GM18519 (cell line): ENCODE data around the gene GALNT4.

ENCODE experiments used
- ATAC-seq: cut with Tn5 transposase; IDR thresholded peaks from one replicate; pipeline ENCODE4 v1.9.1; 2021; ENCODE audit warnings: mild to moderate bottlenecking, moderate library complexity; ENCODE audit not compliant: unreplicated experiment, low FRiP score

The GALNT4 gene

GRCh38 chr12:89524541-89525304 is at the start of gene GALNT4:
Gene GALNT4 (minus strand): TSS chr12:89524796. CDS start chr12:89524549, 247 bp downstream.
- peak; percentile 61 for ATAC-seq

DNA sequence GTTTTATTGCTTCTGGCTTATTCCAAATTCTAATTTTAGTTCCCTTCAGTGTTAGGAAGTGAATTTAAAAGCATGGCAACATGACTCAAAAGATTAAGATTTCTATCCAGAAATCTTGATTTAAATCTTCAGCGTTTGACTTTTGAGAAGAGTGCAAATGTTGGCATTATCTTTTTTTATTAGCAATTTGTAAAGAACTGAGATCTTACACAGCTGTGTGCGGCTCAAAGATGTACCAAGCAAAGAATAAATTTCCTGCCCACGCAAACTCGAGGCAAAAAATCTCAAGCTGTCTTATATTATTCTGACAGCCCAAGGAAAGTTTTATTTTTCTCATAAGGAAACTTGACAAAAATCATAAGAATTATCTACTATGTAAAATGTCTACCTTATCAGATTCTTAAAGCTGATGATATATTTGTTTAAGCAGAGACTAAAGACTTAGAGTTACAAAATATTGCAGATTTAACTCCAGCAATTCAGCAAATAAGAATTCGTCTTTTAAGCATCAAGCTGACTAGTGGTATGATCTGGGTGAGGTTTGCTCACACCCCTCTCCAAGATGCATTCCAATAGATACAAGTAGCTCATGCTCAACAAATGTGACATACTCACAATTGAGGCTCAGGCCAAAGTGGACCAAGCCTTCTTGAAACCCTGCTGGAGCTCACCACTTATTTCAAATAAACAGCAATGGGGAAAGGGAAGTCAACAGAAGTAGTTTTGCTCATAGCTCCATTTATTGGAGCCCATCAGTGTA is 48.6 kb upstream of the GALNT4 start:
- ATAC-seq = no peak

DNA sequence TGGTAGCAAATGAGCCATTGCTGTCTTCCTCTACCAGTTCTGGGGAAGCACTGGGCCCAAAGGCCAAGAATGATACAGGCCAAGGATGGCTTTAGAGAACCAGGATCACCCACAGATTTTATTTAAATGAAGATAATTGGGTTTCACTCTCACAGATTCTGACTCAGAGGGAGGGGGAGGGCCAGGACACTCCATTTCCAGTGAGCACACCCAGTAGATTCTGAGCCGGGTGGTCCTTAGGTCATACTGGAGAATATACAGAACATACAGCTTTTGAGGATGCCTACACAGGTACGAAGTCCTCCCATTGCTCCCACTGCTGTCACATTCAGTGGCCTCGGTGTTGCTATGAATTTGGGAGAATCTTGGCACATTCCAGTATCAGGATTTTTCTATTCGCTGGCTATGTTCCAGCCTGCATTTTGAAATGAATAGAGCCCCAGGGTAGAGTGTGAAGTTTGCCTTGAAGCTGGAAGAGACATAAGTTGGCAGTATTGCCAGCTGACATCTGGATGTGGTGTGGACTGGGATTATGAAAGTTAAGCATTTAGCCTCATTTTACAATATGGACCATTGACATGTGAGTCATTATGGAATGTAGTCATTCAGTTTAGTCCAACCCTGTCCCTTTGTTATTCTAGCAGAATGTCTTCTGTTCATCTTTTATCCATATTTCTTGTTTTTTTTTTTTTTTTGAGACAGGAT is 47.0 kb upstream of the GALNT4 start:
- no peak for ATAC-seq

- ATAC-seq = no peak
These were observed 43.9 kb upstream of the GALNT4 start for GRCh38 chr12:89568484-89568883.

DNA sequence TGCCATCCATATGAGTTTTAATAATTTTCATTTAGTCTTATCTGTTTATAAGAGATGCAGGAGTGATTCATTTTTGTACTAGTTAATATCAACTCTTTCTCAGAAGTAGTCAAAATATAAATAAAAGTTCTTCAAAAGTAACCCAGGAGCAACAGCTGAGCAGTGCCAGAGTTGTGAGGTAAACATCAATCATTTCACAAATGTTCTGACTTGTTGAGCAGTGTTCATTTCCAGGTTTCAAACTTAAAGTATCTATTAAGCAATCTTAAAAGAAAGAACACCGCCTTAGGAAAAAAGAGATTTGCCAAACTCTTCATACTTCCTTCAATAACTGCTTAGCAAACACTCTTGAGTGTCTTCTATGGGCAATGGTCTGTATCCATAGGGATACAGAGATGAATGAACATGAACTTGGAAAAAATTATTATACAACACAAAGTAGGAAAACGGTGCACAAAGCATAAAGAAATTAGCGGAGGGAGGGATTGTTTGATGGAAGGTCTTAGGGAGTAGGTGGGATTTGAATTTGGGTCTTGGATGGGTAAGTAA is 43.2 kb upstream of the GALNT4 start:
- no peak for ATAC-seq

DNA sequence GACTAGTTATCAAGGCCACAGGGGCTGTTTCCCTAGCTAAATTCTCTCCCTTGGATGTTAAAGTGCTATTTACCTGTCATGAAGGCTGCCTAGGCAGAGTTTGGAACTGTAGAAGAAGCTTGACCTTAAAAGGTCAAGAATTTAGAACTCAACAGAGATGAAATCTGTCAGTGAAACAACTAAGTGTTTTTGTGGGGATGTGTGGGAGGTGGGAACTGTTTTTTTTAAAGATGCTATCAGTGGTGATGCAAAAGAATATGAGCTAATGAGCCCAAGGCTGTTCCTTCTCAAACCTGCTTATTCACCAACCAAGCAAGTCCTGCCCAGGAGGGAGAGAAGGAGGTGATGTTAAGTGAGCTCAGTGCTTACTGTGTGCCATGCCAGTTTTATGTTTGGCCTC is 42.0 kb upstream of the GALNT4 start:
- no peak for ATAC-seq

GRCh38 chr12:89565002-89565401 is 40.4 kb upstream of the GALNT4 start:
- ATAC-seq = no peak

GRCh38 chr12:89559753-89560152 is 35.2 kb upstream of the GALNT4 start:
- ATAC-seq = no peak

DNA sequence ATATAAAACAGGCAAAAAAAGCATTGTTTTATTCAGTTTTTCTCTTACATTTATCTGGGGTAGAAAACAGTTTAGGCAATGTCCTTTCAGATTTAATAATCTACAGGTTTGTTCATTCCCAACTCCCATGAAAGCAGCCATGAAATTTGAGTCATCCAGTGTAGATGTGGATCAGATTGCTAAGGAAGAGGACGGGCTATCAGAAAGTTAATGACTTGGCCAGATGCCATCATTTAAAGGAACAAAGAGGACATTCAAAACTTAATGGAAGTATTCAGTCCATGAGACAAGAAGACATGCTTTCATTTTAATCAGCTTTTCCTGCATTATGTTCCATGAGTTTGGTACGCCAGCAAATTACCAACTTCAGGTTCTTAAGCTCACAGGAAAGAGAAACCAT is 32.4 kb upstream of the GALNT4 start:
- ATAC-seq = no peak

DNA sequence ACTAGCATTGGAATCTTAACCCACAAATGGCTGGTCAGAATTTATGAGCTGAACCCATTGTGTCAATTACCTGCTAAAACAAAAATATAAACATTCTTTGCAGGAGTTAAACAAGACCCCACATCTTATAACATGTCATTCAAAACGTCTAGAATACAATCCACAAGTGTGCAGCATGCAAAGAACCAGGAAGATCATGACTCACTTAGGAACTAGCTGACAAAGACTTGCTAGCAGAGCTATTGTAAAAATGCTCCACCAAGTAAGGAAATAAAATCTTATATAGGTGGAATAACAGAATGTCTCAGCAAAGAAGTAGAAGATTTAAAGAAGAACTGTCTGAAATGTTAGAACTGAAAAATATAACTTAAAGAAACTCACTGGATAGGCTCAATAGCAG is 27.8 kb upstream of the GALNT4 start:
- no peak for ATAC-seq

DNA sequence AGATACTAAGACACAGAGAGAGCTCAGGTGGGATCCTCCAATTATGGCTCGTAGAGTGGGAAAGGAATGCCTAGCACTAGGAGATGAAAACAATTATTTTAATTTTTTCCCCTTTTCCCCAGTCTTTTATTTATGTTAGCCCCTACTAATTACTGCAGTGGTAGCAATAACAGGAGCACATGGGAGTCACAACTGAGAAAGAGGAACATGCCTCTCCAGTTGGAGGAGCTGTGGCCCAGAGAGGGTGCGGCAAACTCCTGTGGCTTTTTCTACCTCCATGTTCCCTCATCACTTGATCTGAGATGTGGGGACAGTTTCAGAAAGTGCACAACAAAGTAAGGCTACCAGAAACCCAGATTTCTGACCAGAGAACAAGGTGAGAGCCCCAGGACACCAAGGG is 27.2 kb upstream of the GALNT4 start:
- ATAC-seq = no peak

DNA sequence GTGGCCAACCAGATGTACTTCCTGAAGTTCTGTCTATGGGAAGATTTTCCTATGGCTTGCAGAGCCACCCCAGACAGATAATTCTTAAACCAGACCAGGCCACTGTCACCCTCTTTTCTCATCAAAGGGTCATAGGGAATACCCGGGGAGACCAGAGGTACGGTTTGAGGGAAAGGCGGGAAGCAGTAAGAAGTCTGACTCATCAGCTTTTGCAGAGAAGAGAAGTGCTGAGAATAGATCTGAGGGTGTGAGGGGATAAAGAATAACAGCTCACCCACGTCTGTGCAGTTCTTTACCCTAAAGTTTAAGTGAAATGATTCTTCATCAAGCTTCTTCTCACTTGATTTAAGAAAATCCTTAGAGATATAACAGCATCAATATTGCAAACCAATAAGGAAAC is 22.5 kb upstream of the GALNT4 start:
- ATAC-seq = no peak

- no peak for ATAC-seq
These were observed 21.6 kb upstream of the GALNT4 start for GRCh38 chr12:89546151-89546550.

GRCh38 chr12:89544681-89545184 is 20.1 kb upstream of the GALNT4 start:
- no peak for ATAC-seq

GRCh38 chr12:89544022-89544421 is 19.4 kb upstream of the GALNT4 start:
- ATAC-seq = no peak

DNA sequence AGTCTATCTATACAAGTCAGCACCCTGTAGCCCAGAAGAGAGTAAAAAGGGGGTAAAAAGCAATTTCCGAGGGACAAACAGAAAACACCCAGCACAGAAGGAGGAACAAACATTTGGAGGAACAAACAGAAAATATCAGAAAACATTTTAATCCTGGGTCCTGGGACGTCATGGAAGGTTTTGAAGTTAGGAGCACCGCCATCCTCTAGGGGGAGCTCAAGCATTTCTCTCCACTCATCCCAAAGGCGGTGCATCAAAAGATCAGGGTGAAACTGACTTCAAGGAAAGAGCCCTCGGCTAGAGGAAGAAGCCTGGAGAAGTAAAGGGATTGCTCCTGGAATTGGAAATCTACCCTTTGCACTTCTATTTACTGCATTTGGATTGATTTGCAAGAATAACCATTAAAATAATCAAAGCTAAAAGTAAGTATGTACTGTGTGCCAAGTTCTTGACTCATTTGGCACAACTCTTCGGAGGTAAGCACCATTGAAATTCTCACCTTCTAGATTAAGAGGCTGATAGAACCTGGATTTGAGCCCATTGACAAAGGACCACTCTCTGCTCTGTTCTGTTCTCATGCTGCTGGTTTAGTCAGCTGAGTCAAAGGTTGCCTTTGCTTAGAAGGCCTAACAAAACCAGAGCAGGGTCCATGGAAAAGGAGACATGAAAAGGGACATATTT is 18.5 kb upstream of the GALNT4 start:
- peak; percentile 76 for ATAC-seq

DNA sequence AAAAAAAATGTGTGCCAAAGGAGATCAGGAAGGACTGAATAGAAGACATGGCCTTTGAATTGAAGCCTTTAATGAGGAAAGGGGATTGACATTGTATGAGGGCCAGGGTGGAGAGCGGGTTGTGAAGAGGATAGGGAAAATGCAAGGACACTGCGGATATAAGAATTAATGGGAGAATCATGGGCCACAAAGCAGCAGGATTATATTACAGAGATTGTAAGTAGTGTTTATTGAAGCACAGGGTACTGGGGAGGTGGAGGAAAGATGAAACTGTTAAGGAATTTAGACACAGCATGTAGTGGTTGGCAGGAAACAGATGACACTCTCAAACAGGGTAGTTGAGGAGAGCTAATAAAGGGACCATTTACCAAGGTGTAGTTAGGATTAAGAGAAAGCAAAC is 17.6 kb upstream of the GALNT4 start:
- no peak for ATAC-seq

GRCh38 chr12:89540586-89540985 is 16.0 kb upstream of the GALNT4 start:
- ATAC-seq = no peak

DNA sequence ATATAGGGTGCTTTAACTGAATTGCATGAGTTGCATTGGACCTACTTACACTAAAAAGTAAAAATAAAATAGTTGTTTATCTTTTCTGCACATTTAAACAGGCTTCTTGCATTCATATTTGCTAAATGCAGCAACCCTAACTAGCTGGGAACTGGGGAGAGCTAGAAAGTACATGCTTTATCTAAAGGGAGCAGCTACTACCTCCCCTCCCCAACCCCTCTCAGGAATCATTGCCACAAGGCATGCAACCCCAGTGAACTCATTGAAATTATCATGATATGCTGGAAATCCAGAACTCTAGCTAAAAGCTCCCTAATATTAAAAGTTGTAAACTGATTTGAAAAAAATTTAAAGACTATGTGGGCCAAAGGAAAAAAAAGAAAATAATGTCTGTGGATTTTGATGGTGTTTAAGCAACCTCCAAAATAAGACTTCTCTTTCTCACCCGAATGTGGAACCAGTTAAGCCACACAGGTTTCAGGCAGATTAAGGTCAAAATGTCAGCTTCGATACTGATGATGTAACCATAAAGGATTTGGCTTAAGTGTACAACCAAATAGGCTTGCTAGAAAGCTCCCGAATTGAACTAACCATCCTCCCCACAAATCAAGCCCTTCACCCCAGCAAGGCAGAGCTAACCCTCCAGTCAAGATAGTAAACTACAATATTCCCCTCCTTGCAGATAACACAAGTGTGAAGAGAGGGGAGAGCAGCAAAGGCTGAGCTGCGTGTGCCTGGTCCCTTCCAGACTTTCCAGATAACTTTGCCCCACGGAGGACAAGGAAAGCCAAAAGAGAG is 15.0 kb upstream of the GALNT4 start:
- no peak for ATAC-seq

DNA sequence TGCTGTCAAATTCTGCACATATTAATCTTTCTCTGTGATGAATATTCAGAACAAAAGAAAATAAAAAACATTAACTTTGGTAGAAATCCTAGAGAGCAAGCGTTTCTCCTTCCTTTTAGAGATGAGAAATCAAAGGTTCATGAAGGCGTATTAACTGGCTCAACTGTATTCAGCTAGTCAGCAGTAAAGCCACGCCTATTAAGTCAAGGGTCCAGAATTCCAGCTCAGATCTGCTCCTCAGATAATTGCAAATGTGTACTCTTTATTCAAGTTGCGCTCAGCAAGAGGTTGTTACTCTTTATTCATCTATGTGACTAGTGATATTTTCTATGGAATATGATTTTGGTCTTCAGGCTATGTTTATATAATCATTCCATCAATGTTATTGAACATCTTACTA is 14.3 kb upstream of the GALNT4 start:
- ATAC-seq = no peak
